ENCODE measurements around the gene POP4. TPM values are rescaled to one million over a fixed set of nuclear protein-coding genes. Genes with fewer than 3 reads are reported as not detected.

Gene POP4
- total and polyA plus RNA-seq, 2 of the 13 experiments (the other 11 are each of a cell fraction or from before 2014, with no cell fraction given): 32.2 to 84.0 TPM

DNA sequence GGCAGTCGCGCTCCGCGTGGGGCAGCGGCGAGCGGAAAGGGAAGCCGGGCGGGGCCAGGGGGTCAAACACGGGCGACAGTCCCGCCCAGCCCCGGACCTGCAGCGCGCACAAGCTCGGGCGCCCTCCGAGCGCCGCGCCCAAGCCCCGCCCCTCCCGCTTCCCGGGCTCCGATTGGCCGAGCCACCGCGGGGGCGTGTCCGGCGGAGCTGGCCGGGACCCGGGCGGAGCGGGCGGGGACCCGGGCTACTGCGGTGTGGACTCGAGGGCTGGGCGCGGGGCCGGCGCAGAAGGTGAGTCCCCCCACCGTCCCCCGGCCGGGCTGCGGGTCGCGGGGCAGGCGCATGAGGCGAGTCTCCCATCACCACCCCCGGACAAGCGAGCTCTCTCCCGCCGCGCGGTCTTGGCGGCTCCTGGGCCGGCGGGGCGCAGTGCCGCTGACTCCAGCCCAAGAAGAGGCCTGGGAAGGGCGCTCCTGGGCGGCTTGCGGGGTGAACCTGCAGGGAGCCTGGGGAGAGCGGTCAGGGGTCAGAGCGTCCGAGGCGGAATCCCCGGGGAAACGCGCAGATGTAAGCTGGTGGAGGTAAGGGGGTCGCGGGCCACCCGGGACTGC lies 59.2 kb downstream of the POP4 start, which contains the start of gene PLEKHF1 (continued):
- TF ChIP-seq, protein P1, sequence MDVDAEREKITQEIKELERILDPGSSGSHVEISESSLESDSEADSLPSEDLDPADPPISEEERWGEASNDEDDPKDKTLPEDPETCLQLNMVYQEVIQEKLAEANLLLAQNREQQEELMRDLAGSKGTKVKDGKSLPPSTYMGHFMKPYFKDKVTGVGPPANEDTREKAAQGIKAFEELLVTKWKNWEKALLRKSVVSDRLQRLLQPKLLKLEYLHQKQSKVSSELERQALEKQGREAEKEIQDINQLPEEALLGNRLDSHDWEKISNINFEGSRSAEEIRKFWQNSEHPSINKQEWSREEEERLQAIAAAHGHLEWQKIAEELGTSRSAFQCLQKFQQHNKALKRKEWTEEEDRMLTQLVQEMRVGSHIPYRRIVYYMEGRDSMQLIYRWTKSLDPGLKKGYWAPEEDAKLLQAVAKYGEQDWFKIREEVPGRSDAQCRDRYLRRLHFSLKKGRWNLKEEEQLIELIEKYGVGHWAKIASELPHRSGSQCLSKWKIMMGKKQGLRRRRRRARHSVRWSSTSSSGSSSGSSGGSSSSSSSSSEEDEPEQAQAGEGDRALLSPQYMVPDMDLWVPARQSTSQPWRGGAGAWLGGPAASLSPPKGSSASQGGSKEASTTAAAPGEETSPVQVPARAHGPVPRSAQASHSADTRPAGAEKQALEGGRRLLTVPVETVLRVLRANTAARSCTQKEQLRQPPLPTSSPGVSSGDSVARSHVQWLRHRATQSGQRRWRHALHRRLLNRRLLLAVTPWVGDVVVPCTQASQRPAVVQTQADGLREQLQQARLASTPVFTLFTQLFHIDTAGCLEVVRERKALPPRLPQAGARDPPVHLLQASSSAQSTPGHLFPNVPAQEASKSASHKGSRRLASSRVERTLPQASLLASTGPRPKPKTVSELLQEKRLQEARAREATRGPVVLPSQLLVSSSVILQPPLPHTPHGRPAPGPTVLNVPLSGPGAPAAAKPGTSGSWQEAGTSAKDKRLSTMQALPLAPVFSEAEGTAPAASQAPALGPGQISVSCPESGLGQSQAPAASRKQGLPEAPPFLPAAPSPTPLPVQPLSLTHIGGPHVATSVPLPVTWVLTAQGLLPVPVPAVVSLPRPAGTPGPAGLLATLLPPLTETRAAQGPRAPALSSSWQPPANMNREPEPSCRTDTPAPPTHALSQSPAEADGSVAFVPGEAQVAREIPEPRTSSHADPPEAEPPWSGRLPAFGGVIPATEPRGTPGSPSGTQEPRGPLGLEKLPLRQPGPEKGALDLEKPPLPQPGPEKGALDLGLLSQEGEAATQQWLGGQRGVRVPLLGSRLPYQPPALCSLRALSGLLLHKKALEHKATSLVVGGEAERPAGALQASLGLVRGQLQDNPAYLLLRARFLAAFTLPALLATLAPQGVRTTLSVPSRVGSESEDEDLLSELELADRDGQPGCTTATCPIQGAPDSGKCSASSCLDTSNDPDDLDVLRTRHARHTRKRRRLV (CRISPR knock-in tag; IDR thresholded peaks at IDR 0.05): no peak
- TF ChIP-seq ZFX (CRISPR knock-in tag; IDR thresholded peaks at IDR 0.05; ENCODE audit: low read depth): peak; percentile 56
- no peak for TF ChIP-seq ZNF225 (CRISPR knock-in tag; IDR thresholded peaks at IDR 0.05)
- peak; percentile 42 for TF ChIP-seq NFYB (CRISPR knock-in tag; IDR thresholded peaks at IDR 0.05)
- TF ChIP-seq, protein P2, sequence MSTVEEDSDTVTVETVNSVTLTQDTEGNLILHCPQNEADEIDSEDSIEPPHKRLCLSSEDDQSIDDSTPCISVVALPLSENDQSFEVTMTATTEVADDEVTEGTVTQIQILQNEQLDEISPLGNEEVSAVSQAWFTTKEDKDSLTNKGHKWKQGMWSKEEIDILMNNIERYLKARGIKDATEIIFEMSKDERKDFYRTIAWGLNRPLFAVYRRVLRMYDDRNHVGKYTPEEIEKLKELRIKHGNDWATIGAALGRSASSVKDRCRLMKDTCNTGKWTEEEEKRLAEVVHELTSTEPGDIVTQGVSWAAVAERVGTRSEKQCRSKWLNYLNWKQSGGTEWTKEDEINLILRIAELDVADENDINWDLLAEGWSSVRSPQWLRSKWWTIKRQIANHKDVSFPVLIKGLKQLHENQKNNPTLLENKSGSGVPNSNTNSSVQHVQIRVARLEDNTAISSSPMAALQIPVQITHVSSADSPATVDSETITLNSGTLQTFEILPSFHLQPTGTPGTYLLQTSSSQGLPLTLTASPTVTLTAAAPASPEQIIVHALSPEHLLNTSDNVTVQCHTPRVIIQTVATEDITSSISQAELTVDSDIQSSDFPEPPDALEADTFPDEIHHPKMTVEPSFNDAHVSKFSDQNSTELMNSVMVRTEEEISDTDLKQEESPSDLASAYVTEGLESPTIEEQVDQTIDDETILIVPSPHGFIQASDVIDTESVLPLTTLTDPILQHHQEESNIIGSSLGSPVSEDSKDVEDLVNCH (CRISPR knock-in tag; IDR thresholded peaks at IDR 0.05): no peak
- TF ChIP-seq NPAS2 (CRISPR knock-in tag; IDR thresholded peaks at IDR 0.05; ENCODE audit: borderline replicate concordance): no peak
- TF ChIP-seq TAF1 (CRISPR knock-in tag; IDR thresholded peaks at IDR 0.05): peak; percentile 42; the same call in 1 of the 2 replicates
- TF ChIP-seq, protein P3, sequence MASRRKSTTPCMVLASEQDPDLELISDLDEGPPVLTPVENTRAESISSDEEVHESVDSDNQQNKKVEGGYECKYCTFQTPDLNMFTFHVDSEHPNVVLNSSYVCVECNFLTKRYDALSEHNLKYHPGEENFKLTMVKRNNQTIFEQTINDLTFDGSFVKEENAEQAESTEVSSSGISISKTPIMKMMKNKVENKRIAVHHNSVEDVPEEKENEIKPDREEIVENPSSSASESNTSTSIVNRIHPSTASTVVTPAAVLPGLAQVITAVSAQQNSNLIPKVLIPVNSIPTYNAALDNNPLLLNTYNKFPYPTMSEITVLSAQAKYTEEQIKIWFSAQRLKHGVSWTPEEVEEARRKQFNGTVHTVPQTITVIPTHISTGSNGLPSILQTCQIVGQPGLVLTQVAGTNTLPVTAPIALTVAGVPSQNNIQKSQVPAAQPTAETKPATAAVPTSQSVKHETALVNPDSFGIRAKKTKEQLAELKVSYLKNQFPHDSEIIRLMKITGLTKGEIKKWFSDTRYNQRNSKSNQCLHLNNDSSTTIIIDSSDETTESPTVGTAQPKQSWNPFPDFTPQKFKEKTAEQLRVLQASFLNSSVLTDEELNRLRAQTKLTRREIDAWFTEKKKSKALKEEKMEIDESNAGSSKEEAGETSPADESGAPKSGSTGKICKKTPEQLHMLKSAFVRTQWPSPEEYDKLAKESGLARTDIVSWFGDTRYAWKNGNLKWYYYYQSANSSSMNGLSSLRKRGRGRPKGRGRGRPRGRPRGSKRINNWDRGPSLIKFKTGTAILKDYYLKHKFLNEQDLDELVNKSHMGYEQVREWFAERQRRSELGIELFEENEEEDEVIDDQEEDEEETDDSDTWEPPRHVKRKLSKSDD (CRISPR knock-in tag; IDR thresholded peaks at IDR 0.05; ENCODE audit: low read depth): no peak
- peak; percentile 71; the same call in 1 of the 2 replicates for TF ChIP-seq ZMAT3 (CRISPR knock-in tag; conservative IDR thresholded peaks at IDR 0.05)
- 0 out of 2 replicates have a peak, but pooled peaks have one; percentile 64 for TF ChIP-seq ZNF274 (CRISPR knock-in tag; IDR thresholded peaks at IDR 0.05)
- TF ChIP-seq ZNF891 (CRISPR knock-in tag; IDR thresholded peaks at IDR 0.05): no peak
- TF ChIP-seq TMF1 (CRISPR knock-in tag; IDR thresholded peaks at IDR 0.05; ENCODE audit: low read depth): no peak
- TF ChIP-seq MTF1 (CRISPR knock-in tag; IDR thresholded peaks at IDR 0.05): no peak
- no peak for TF ChIP-seq ZNF614 (CRISPR knock-in tag; IDR thresholded peaks at IDR 0.05; ENCODE audit: borderline replicate concordance)
